Liver (tissue), 3 donors: Measurements from ENCODE around the gene SYTL1.

ENCODE experiments used
- CTCF ChIP-seq: fragments of 150-350 bp; IDR thresholded peaks from 2 replicates; pipeline ENCODE4 v1.5.1; 2017; ENCODE audit warnings: improper control_type of control experiment, low read depth, low read length; ENCODE audit not compliant: missing input control
- JUND ChIP-seq, 2 donors: IDR thresholded peaks; 2 replicates each; pipeline ENCODE4 v1.6.1; 2016; ENCODE audit warnings: antibody characterized with exemption in 2 of 2
- REST ChIP-seq: IDR thresholded peaks from 2 replicates; pipeline ENCODE4 v1.6.1; 2016; ENCODE audit warnings: antibody characterized with exemption, mild to moderate bottlenecking
- YY1 ChIP-seq: IDR thresholded peaks from 2 replicates; pipeline ENCODE4 v1.6.1; 2016; ENCODE audit warnings: antibody characterized with exemption, mild to moderate bottlenecking
- ZBTB33 ChIP-seq: IDR thresholded peaks from 2 replicates; pipeline ENCODE4 v1.6.1; 2016; ENCODE audit warnings: antibody characterized with exemption
- donor health status: healthy.
- donor health status: healthy.

- TF ChIP-seq CTCF (no peak), REST (no peak), ZBTB33 (no peak), JUND (IDR thresholded peaks at IDR 0.05) (no peak), YY1 (no peak)
These were observed 49.8 kb downstream of the SYTL1 start for GRCh38 chr1:27391511-27392095.
